ENCODE measurements around the gene CARNS1.
"Not testable (repeated sequence)": the region's sequence is repeated elsewhere in the genome, so short reads cannot be mapped to it uniquely, and the experiment has no call there.

GRCh38 chr11:67427364-67427859 lies 11.9 kb downstream of the CARNS1 start:
- not testable (repeated sequence) for TF ChIP-seq CTCF (conservative IDR thresholded peaks at IDR 0.05; ENCODE audit: low read length); EZH2phosphoT487 (IDR thresholded peaks at IDR 0.05; ENCODE audit: borderline replicate concordance)

All from Loucy (cell line).